ENCODE measurements around the gene NDUFS2. TPM values are rescaled to one million over a fixed set of nuclear protein-coding genes. Genes with fewer than 3 reads are reported as not detected.

NDUFS2 gene
- total RNA-seq, 4 donors from 2014 or later: 88.7 to 127 (median 106) TPM

Small RNA genes lying within 50 kb of the gene (microRNA-seq; reads per million reads assigned to microRNA genes)
- 1.4 to 2.3 reads per million in 2 donors for gene MIR5187 (ENCODE audit: borderline number of aligned reads in 1 of 2, borderline replicate concordance in 2 of 2)

Other genes starting within 250 kb of the NDUFS2 start
- 1 to 10 TPM in 2 of 4 donors, not detected in 2; 1.0 to 1.2 TPM for gene ITLN2, start 247.6 kb upstream of the NDUFS2 start, total RNA-seq
- gene F11R, start 181.2 kb upstream of the NDUFS2 start, total RNA-seq: 100 to 1,000 TPM in 2 of 4 donors, 10 to 100 TPM in 2; 68.4 to 125 (median 97.5) TPM
- 100 to 1,000 TPM in 3 of 4 donors, 10 to 100 TPM in 1; 94.9 to 136 (median 107) TPM for gene TSTD1, start 163.4 kb upstream of the NDUFS2 start, total RNA-seq
- 10 to 100 TPM; 35.3 to 59.4 (median 43.3) TPM for gene USF1, start 156.4 kb upstream of the NDUFS2 start, total RNA-seq
- gene ARHGAP30, start 132.5 kb upstream of the NDUFS2 start, total RNA-seq: 10 to 100 TPM in 2 of 4 donors, 1 to 10 TPM in 2; 8.5 to 14.8 (median 9.9) TPM
- 100 to 1,000 TPM; 176 to 239 (median 208) TPM for gene NECTIN4, start 112.8 kb upstream of the NDUFS2 start, total RNA-seq
- 1 to 10 TPM in 2 of 4 donors, under 1 TPM in 2; 0.42 to 4.2 (median 1.9) TPM for gene KLHDC9, start 104.0 kb upstream of the NDUFS2 start, total RNA-seq
- gene PFDN2, start 84.3 kb upstream of the NDUFS2 start, total RNA-seq: 10 to 100 TPM; 19.3 to 24.7 (median 22.4) TPM
- gene NIT1, start 84.3 kb upstream of the NDUFS2 start, total RNA-seq: 10 to 100 TPM; 26.6 to 35.8 (median 30.2) TPM
- 10 to 100 TPM; 26.6 to 38.2 (median 29.6) TPM for gene DEDD, start 69.7 kb upstream of the NDUFS2 start, total RNA-seq
- gene UFC1, start 48.4 kb upstream of the NDUFS2 start, total RNA-seq: 100 to 1,000 TPM in 1 of 4 donors, 10 to 100 TPM in 3; 42.0 to 100 (median 82.5) TPM
- 10 to 100 TPM; 13.7 to 28.8 (median 25.3) TPM for gene USP21, start 42.9 kb upstream of the NDUFS2 start, total RNA-seq
- 10 to 100 TPM; 16.7 to 46.5 (median 24.8) TPM for gene PPOX, start 35.9 kb upstream of the NDUFS2 start, total RNA-seq
- gene B4GALT3, start 24.9 kb upstream of the NDUFS2 start, total RNA-seq: 10 to 100 TPM; 40.9 to 49.9 (median 44.0) TPM
- 10 to 100 TPM in 1 of 4 donors, 1 to 10 TPM in 2, under 1 TPM in 1; 0.20 to 15.3 (median 4.2) TPM for gene ADAMTS4, start 3.3 kb upstream of the NDUFS2 start, total RNA-seq
- 10 to 100 TPM in 2 of 4 donors, 1 to 10 TPM in 2; 5.0 to 31.9 (median 17.9) TPM for gene FCER1G, start 12.9 kb downstream of the NDUFS2 start, total RNA-seq
- gene APOA2, start 21.3 kb downstream of the NDUFS2 start, total RNA-seq: not detected
- 10 to 100 TPM in 1 of 4 donors, 1 to 10 TPM in 3; 3.8 to 11.9 (median 7.7) TPM for gene TOMM40L, start 23.7 kb downstream of the NDUFS2 start, total RNA-seq
- gene NR1I3, start 35.8 kb downstream of the NDUFS2 start, total RNA-seq: 1 to 10 TPM in 1 of 4 donors, not detected in 3; 2.1 TPM
- gene PCP4L1, start 56.4 kb downstream of the NDUFS2 start, total RNA-seq: 1 to 10 TPM in 3 of 4 donors, under 1 TPM in 1; 0.80 to 9.1 (median 4.6) TPM
- gene MPZ, start 107.6 kb downstream of the NDUFS2 start, total RNA-seq: 1 to 10 TPM in 3 of 4 donors, under 1 TPM in 1; 0.84 to 8.7 (median 4.5) TPM
- 100 to 1,000 TPM in 1 of 4 donors, 10 to 100 TPM in 3; 20.6 to 107 (median 52.2) TPM for gene SDHC, start 112.0 kb downstream of the NDUFS2 start, total RNA-seq
- gene CFAP126, start 165.5 kb downstream of the NDUFS2 start, total RNA-seq: not detected

All from lower leg skin (tissue), 4 donors.